HG03045 (cell line): ENCODE measurements around the gene ENDOD1.
"Not testable (repeated sequence)": the region's sequence is repeated elsewhere in the genome, so short reads cannot be mapped to it uniquely, and the experiment has no call there.

Experiments used
- ATAC-seq: cut with Tn5 transposase; IDR thresholded peaks from one replicate; pipeline ENCODE4 v1.9.1; 2021; ENCODE audit warnings: mild to moderate bottlenecking, moderate library complexity; ENCODE audit not compliant: unreplicated experiment

Gene ENDOD1, protein sequence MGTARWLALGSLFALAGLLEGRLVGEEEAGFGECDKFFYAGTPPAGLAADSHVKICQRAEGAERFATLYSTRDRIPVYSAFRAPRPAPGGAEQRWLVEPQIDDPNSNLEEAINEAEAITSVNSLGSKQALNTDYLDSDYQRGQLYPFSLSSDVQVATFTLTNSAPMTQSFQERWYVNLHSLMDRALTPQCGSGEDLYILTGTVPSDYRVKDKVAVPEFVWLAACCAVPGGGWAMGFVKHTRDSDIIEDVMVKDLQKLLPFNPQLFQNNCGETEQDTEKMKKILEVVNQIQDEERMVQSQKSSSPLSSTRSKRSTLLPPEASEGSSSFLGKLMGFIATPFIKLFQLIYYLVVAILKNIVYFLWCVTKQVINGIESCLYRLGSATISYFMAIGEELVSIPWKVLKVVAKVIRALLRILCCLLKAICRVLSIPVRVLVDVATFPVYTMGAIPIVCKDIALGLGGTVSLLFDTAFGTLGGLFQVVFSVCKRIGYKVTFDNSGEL

DNA sequence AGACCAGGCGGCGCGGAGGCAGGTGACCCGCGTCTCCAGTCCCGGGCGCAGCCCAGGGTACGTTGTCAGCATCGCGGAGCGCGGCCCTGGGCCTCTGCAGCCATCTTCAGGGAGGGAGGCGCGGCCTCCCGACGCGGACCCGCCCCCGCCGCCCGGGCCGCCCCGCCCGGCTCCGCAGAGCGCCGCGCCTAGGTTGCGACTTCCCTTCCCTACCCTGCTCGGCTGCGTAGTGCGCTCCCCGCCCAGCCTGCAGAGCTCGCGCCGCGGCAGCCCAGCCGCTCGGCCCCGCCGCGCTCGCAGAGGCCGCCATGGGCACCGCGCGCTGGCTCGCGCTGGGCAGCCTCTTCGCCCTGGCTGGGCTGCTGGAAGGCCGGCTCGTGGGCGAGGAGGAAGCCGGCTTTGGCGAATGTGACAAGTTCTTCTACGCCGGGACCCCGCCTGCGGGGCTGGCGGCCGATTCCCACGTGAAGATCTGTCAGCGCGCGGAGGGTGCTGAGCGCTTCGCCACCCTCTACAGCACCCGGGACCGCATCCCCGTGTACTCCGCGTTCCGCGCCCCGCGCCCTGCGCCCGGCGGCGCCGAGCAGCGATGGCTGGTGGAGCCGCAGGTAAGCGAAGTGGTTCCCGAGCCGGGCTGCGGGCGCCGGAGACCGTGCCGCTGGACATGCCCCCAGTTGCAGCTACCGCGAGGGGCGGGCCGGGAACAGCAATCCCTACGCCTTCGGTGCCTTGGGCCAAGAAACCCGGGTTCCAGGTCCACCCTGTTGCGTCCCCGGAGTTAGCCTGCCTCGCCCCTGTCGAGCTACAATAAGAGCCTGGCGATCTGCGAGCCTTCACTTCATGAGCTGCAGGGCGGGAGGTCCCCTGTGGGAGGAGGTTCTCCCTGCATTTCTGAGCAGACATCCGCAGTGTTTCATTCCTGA, at the start of gene ENDOD1:
Gene ENDOD1 (plus strand): TSS at position 227 of the 923 bp plus-strand sequence. CDS start 82 bp downstream, at position 309.
- ATAC-seq: peak; percentile 90

- no peak for ATAC-seq
Observed at GRCh38 chr11:95042239-95042638, 47.4 kb upstream of the ENDOD1 start.

DNA sequence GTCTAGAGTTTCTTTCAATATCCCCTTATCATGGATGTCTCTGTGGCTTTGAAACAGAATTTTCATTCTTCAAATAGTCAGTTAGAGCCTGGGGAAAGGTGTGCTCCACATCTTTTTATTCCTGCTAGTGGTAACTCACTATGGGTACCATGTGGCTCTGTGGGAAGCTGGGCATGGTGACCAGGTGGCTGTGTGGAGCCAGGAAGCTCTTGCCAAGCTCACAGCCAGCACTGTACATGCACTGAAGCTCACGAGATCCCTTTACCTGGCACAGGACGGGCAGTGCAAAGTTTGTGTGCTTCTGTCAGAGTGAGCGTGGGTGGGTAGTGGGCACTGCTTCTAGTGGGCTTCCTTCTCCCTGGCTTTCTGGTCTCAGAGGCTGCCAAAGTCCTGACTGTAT, 46.7 kb upstream of the ENDOD1 start:
- ATAC-seq: no peak

- no peak for ATAC-seq
Observed at GRCh38 chr11:95044010-95044409, 45.6 kb upstream of the ENDOD1 start.

- no peak for ATAC-seq
Observed at GRCh38 chr11:95045812-95046211, 43.8 kb upstream of the ENDOD1 start.

GRCh38 chr11:95049122-95049521, 40.5 kb upstream of the ENDOD1 start, which contains the start of gene KDM4F:
Gene KDM4F (plus strand): TSS chr11:95049422.
- ATAC-seq: not testable (repeated sequence)

- no peak for ATAC-seq
Observed at GRCh38 chr11:95050595-95051202, 38.9 kb upstream of the ENDOD1 start.

- no peak for ATAC-seq
Observed at GRCh38 chr11:95054356-95054755, 35.3 kb upstream of the ENDOD1 start.

DNA sequence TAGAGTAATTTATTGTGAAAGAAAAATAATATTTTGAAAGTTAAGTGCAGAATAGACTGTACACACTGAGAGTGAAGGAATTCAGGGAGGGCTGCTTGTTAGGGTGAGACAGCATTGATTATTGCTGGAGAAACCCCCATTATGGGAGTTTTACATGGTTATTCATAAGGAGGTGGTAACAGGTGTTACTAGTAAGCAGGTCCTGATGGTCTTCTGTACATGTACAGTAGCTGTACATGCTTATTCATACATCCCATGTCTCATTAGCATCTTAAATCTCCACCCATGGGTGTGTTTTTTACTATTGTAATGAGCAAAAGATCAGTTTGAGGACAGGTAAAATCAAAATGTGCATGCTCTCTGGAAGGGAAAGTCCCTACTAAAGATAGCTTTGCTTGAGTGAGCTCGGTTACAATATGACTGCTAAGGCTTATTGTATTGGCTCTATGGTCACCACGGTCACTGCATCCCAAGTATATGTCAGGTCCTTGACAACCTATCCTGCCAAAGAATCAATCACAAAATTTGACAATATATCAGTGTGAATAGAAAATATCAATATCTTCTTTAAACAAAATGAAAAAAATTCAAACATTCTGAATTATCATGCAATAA, 34.3 kb upstream of the ENDOD1 start:
- ATAC-seq: peak; percentile 86

DNA sequence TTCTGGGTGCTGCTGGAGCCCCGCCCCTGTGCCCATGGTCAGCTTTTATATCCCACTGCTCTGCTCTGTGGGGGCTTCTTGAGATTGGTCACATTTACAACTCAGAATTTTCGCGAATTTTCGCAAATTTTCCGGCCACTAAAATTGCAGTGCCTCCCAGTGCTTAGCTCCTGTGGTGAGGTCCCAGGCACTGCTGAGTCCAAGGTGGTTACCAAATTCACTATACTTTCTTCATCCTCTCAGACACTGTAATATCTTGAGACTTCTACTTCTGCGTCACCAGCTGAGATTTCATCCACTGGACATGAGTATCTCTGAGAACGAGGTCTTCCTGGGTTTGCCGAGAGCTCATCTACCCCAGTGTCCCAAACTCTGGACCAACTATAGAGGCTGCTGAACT, 31.7 kb upstream of the ENDOD1 start:
- ATAC-seq: no peak

- ATAC-seq: no peak
Observed at GRCh38 chr11:95058621-95059020, 31.0 kb upstream of the ENDOD1 start.

GRCh38 chr11:95059046-95059445, 30.6 kb upstream of the ENDOD1 start:
- no peak for ATAC-seq

DNA sequence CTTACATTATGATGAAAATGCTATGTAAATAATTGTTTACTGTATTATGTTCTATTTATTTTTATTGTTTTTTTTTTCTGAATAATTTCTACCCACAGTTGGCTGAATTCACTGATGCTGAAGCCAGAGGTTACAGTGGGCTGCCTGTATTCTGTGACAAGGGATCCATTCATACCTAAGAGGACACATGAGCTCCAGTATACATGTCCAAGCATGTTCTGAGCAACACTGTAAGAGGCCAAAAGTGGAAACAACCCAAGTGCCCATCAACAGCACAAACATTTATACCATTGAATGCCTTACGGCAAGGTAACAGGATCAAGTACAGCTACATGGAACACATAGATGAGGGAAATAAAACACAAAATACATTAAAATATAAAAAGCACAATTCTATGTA, 24.3 kb upstream of the ENDOD1 start:
- ATAC-seq: no peak

- ATAC-seq: peak; percentile 47
Observed at GRCh38 chr11:95066716-95067038, 23.0 kb upstream of the ENDOD1 start, which contains the start of gene SRSF8. Gene SRSF8 (plus strand): TSS chr11:95066919. CDS start chr11:95067227, 308 bp downstream.

- ATAC-seq: peak; percentile 75
Observed at GRCh38 chr11:95067039-95067840, 22.4 kb upstream of the ENDOD1 start.

DNA sequence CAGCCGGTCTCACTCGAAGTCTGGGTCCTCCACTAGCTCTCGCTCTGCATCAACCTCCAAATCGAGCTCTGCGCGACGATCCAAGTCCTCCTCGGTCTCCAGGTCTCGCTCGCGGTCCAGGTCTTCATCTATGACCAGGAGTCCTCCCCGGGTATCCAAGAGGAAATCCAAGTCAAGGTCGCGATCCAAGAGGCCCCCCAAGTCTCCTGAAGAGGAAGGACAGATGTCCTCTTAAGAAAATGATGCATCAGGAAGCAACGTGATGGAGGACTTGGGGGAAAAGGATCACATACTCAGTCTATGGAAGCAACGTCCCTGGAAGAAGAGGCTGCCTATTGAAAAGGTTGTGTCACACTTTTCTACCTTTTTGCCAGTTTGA, 21.8 kb upstream of the ENDOD1 start:
- no peak for ATAC-seq

- ATAC-seq: peak; percentile 66
Observed at GRCh38 chr11:95068549-95068948, 21.1 kb upstream of the ENDOD1 start.

DNA sequence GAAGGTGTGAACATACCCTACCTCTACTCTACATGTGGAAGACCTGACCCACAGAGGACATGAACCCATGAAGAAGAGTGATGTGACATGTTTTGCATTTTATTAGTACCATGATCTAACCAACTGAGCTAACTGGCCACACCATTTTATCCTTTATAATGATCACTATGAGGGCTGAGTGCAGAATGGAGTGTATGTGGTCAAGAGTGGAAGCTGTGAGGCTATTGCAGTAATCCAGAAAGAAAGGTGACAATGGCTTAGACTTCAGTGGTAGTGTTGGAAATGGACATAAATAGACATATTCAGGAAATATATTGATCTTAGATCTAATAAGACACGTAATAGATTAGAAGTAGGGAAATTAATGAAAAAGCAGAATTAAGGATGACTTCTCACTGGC, 19.2 kb upstream of the ENDOD1 start:
- no peak for ATAC-seq

- no peak for ATAC-seq
Observed at GRCh38 chr11:95072948-95073347, 16.7 kb upstream of the ENDOD1 start.
